Fibroblast of mammary gland (primary cell): Measurements from ENCODE around the gene SPDEF.

Experiments used
- DNase-seq: peaks from one replicate; pipeline ENCODE4 v3.0.0-alpha.2; 2010; ENCODE audit warnings: low read depth
- H3K4me3 ChIP-seq: 2 replicates; pipeline ENCODE4 v1.5.1; 2011; ENCODE audit warnings: low read depth, mild to moderate bottlenecking, low read length, moderate library complexity; ENCODE audit not compliant: control insufficient read depth
- TF ChIP-seq, protein P1 (sequence below): conservative IDR thresholded peaks from 2 replicates; pipeline ENCODE4 v1.5.1; 2011; ENCODE audit warnings: low read depth, low read length, inconsistent platforms; ENCODE audit not compliant: control insufficient read depth, insufficient read depth

SPDEF gene

GRCh38 chr6:34553750-34554149, 2.4 kb downstream of the SPDEF start:
- TF ChIP-seq, protein P1, sequence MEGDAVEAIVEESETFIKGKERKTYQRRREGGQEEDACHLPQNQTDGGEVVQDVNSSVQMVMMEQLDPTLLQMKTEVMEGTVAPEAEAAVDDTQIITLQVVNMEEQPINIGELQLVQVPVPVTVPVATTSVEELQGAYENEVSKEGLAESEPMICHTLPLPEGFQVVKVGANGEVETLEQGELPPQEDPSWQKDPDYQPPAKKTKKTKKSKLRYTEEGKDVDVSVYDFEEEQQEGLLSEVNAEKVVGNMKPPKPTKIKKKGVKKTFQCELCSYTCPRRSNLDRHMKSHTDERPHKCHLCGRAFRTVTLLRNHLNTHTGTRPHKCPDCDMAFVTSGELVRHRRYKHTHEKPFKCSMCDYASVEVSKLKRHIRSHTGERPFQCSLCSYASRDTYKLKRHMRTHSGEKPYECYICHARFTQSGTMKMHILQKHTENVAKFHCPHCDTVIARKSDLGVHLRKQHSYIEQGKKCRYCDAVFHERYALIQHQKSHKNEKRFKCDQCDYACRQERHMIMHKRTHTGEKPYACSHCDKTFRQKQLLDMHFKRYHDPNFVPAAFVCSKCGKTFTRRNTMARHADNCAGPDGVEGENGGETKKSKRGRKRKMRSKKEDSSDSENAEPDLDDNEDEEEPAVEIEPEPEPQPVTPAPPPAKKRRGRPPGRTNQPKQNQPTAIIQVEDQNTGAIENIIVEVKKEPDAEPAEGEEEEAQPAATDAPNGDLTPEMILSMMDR = no peak
- no peak for DNase-seq
- no peak overlapping the region for H3K4me3 ChIP-seq

DNA sequence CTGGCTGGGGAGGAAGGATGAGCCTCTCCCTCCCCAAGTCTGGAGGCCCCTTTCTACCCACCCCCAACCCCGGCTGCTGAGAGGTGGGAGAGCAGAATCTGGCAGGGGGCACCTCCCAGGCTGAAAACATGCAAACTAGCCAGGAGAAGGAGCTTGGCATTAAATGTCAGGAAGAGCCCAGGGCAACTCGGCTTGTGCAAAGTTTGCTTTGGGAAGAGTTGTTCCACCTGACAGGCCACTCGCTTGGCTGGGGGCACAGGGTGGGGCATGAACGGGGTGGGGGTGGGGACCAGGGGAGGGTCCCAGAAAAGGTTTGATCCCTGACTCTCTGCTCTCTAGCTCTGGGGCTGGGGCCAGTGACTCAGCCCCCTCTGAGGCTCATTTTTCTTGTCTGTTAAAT, 3.0 kb downstream of the SPDEF start:
- H3K4me3 ChIP-seq = no peak overlapping the region
- no peak for DNase-seq
- TF ChIP-seq, protein P1 = no peak

GRCh38 chr6:34552620-34553019, 3.5 kb downstream of the SPDEF start:
- no peak overlapping the region for H3K4me3 ChIP-seq
- no peak for DNase-seq
- TF ChIP-seq, protein P1 = no peak

GRCh38 chr6:34551720-34552119, 4.4 kb downstream of the SPDEF start:
- TF ChIP-seq, protein P1 = no peak
- no peak for DNase-seq
- H3K4me3 ChIP-seq = no peak overlapping the region

GRCh38 chr6:34549804-34550202, 6.3 kb downstream of the SPDEF start:
- no peak for DNase-seq
- H3K4me3 ChIP-seq = no peak overlapping the region
- TF ChIP-seq, protein P1 = no peak

GRCh38 chr6:34549026-34549803, 6.9 kb downstream of the SPDEF start:
- TF ChIP-seq, protein P1 = no peak
- no peak for DNase-seq
- no peak overlapping the region for H3K4me3 ChIP-seq
